Measurements from ENCODE around the gene SLC12A4.

GRCh38 chr16:67990018-67990386 lies 21.6 kb upstream of the SLC12A4 start:
- TF ChIP-seq EP300 (IDR thresholded peaks at IDR 0.05): no peak
- TF ChIP-seq CTCF (IDR thresholded peaks at IDR 0.05): no peak
- no peak for TF ChIP-seq POLR2AphosphoS5 (IDR thresholded peaks at IDR 0.05)
- TF ChIP-seq POLR2A (IDR thresholded peaks at IDR 0.05; ENCODE audit: low read depth): no peak
